B cell (primary cell): Measurements from ENCODE around the gene EXOC6B.

Experiments
- CTCF ChIP-seq: fragments of 200-600 bp; IDR thresholded peaks from one replicate; pipeline ENCODE4 v1.8.0; 2022; ENCODE audit warnings: antibody characterized with exemption, mild to moderate bottlenecking
- EZH2 ChIP-seq: IDR thresholded peaks from 2 replicates; pipeline ENCODE4 v1.6.1; 2012; ENCODE audit warnings: borderline replicate concordance, low read depth, mild to moderate bottlenecking, moderate library complexity, low read length; ENCODE audit not compliant: insufficient read depth, poor library complexity, severe bottlenecking

GRCh38 chr2:72316774-72317173, 509.1 kb downstream of the EXOC6B start:
- no peak for TF ChIP-seq CTCF
- TF ChIP-seq EZH2: no peak
